B cell (primary cell): ENCODE data around the gene CEACAM21. TPM values are rescaled to one million over a fixed set of nuclear protein-coding genes. Genes with fewer than 3 reads are reported as not detected.

Experiments
- ATAC-seq: fragments of 200-7000 bp; cut with Tn5 transposase; one replicate; pipeline ENCODE4 v1.10.0; 2021; ENCODE audit warnings: low read depth, mild to moderate bottlenecking, moderate number of reproducible peaks, moderate library complexity
- CTCF ChIA-PET: fragments of 350-600 bp; sonication (Branson Sonifier 250); formaldehyde crosslinking; loops from one replicate; lab custom pipeline; 2021; ENCODE audit warnings: antibody characterized with exemption, inconsistent platforms; lab: Charles Lee
- POLR2A ChIA-PET: fragments of 350-600 bp; sonication (Branson Sonifier 250); formaldehyde crosslinking; loops from one replicate; lab custom pipeline; 2021; ENCODE audit warnings: antibody characterized with exemption; lab: Charles Lee
- DNase-seq: peaks from one replicate; pipeline ENCODE4 v3.0.0; 2013
- H2AFZ ChIP-seq: 2 replicates; pipeline ENCODE4 v1.6.1; 2012; ENCODE audit warnings: mild to moderate bottlenecking, low read depth, low read length; ENCODE audit not compliant: insufficient read depth, poor library complexity, severe bottlenecking
- H3K27ac ChIP-seq, 2 donors: 1 replicate in 1 of 2; 2 replicates in 1 of 2; pipeline ENCODE4 v1.5.1; 2012 to 2013; ENCODE audit warnings: low read length in 2 of 2, mild to moderate bottlenecking in 2 of 2, moderate library complexity in 1 of 2
- H3K27me3 ChIP-seq, 4 experiments: fragments of 200-600 bp in 1 of 4; sonication (generic) in 1 of 4; replicated peaks in 1 of 4; 1 replicate in 2 of 4; 2 replicates in 2 of 4; pipeline versions ENCODE4 v1.6.1 to v1.7.0; 2013 to 2016; ENCODE audit warnings: low read length in 3 of 4, mild to moderate bottlenecking in 2 of 4, mixed read lengths in 1 of 4, moderate library complexity in 1 of 4; ENCODE audit not compliant: insufficient read depth in 4 of 4, control insufficient read depth in 3 of 4; ENCODE audit errors: control extremely low read depth in 1 of 4
- H3K36me3 ChIP-seq, 2 experiments: replicated peaks in 1 of 2; 1 replicate in 1 of 2; 2 replicates in 1 of 2; pipeline versions ENCODE4 v1.6.1 to v1.7.1; 2013; ENCODE audit warnings: low read length in 1 of 2; ENCODE audit not compliant: insufficient read depth in 2 of 2, control insufficient read depth in 1 of 2; ENCODE audit errors: control extremely low read depth in 1 of 2, extremely low read depth in 1 of 2
- H3K4me1 ChIP-seq, 2 donors: fragments of 200-600 bp in 1 of 2; sonication (generic) in 1 of 2; 1 replicate in 1 of 2; 2 replicates in 1 of 2; pipeline versions ENCODE4 v1.5.1 to v1.6.1; 2013 to 2017; ENCODE audit warnings: low read length in 2 of 2; ENCODE audit not compliant: control insufficient read depth in 2 of 2, insufficient read depth in 2 of 2
- H3K4me2 ChIP-seq: replicated peaks from 2 replicates; pipeline ENCODE3; 2012; ENCODE audit warnings: mild to moderate bottlenecking, low read depth, low read length; ENCODE audit not compliant: poor library complexity, severe bottlenecking
- H3K4me3 ChIP-seq, 5 experiments: fragments of 200-600 bp in 1 of 5; sonication (generic) in 1 of 5; 1 replicate in 3 of 5; 2 replicates in 2 of 5; pipeline versions ENCODE4 v1.5.1 to v1.7.0; 2011 to 2016; ENCODE audit warnings: low read length in 4 of 5, mild to moderate bottlenecking in 4 of 5, low read depth in 2 of 5, control low read depth in 1 of 5, moderate library complexity in 1 of 5; ENCODE audit not compliant: insufficient read depth in 1 of 5; ENCODE audit errors: control extremely low read depth in 1 of 5, extremely low read depth in 1 of 5
- H3K79me2 ChIP-seq: fragments of 200-600 bp; sonication (generic); one replicate; pipeline ENCODE4 v1.6.0; 2016; ENCODE audit warnings: low read length; ENCODE audit not compliant: control insufficient read depth, insufficient read depth
- H3K9ac ChIP-seq: fragments of 200-600 bp; sonication (generic); 2 replicates; pipeline ENCODE4 v1.6.1; 2017; ENCODE audit warnings: mild to moderate bottlenecking, low read length, moderate library complexity
- H3K9me3 ChIP-seq, 3 donors: one replicate each; pipeline versions ENCODE4 v1.6.1 to v1.7.1; 2013; ENCODE audit warnings: low read length in 2 of 3; ENCODE audit not compliant: control insufficient read depth in 2 of 3, insufficient read depth in 1 of 3; ENCODE audit errors: control extremely low read depth in 1 of 3
- H4K20me1 ChIP-seq: 2 replicates; pipeline ENCODE4 v1.6.0; 2012; ENCODE audit warnings: mild to moderate bottlenecking, low read length; ENCODE audit not compliant: insufficient read depth, control insufficient read depth, poor library complexity, severe bottlenecking
- H3K27ac Mint-ChIP-seq: one replicate; pipeline ENCODE4 v1.8.0; 2021; ENCODE audit warnings: mixed read lengths
- H3K27me3 Mint-ChIP-seq: one replicate; pipeline ENCODE4 v1.8.0; 2021; ENCODE audit warnings: mixed read lengths
- H3K4me1 Mint-ChIP-seq: one replicate; pipeline ENCODE4 v1.8.0; 2021; ENCODE audit warnings: mixed read lengths
- H3K4me3 Mint-ChIP-seq: one replicate; pipeline ENCODE4 v1.8.0; 2021; ENCODE audit warnings: mixed read lengths
- H3K9me3 Mint-ChIP-seq: one replicate; pipeline ENCODE4 v1.8.0; 2022; ENCODE audit warnings: mixed read lengths; ENCODE audit not compliant: insufficient read depth
- CTCF ChIP-seq: fragments of 200-600 bp; IDR thresholded peaks from one replicate; pipeline ENCODE4 v1.8.0; 2022; ENCODE audit warnings: antibody characterized with exemption, mild to moderate bottlenecking
- EZH2 ChIP-seq: IDR thresholded peaks from 2 replicates; pipeline ENCODE4 v1.6.1; 2012; ENCODE audit warnings: borderline replicate concordance, low read depth, mild to moderate bottlenecking, moderate library complexity, low read length; ENCODE audit not compliant: insufficient read depth, poor library complexity, severe bottlenecking
- WGBS: methylation state at CpG from one replicate; pipeline ENCODE4 v1.1.5; 2013; ENCODE audit warnings: missing lambda C conversion rate; ENCODE audit not compliant: insufficient coverage; 5-methylcytosine and 5-hydroxymethylcytosine counted together
- intact Hi-C: fragments of 100-400 bp; cut with micrococcal nuclease; formaldehyde crosslinking; loops from one replicate; pipeline ENCODE4 v1.10.0; 2022
- polyA plus RNA-seq: library from polyadenylated mRNA; depleted of rRNA; stranded (reverse); fragments of >200 nt; gene quantifications from 2 replicates; pipeline ENCODE4 v1.2.3, GENCODE V29; 2012
- total RNA-seq, 2 donors: library from RNA; stranded (reverse); fragments of 120-200 nt in 1 of 2; gene quantifications; 1 replicate in 1 of 2; 2 replicates in 1 of 2; pipeline versions ENCODE4 v1.2.3 to v1.2.4, GENCODE V29; 2013 to 2022

Gene CEACAM21
- total and polyA plus RNA-seq, 2 donors (not counting 1 experiment from before 2014, with no cell fraction given): 18.9 to 27.3 TPM

- no peaks in the 10 kb centered on the region for H3K9me3 Mint-ChIP-seq
- peak overlapping the region; percentile 17 for H3K27ac Mint-ChIP-seq
- Histone ChIP-seq H3K4me1 (peaks cover 42 to 44% of the 10 kb centered on the region in 2 donors), H3K4me2 (no peak overlapping the region), H2AFZ (no peak overlapping the region), H3K79me2 (peaks cover 48% of the 10 kb centered on the region), H4K20me1 (no peaks in the 10 kb centered on the region), H3K36me3 (no peaks in the 10 kb centered on the region), H3K9me3 (peaks cover 0 to 15% (median 5%) of the 10 kb centered on the region in 3 donors), H3K27me3 (no peaks in the 10 kb centered on the region), H3K4me3 (no peak overlapping the region), H3K9ac (no peak overlapping the region), H3K27ac (no peak overlapping the region)
- TF ChIP-seq CTCF (no peak), EZH2 (no peak)
- no peaks in the 10 kb centered on the region for H3K27me3 Mint-ChIP-seq
- intact Hi-C loops: no loop called here
- H3K4me3 Mint-ChIP-seq: no peak overlapping the region
- H3K4me1 Mint-ChIP-seq: peaks cover 54% of the 10 kb centered on the region
- no peak for DNase-seq
- no peak for ATAC-seq
- 97% methylated on average over 8 of the region's 11 CpGs for WGBS
- POLR2A ChIA-PET: interaction anchor here (0.6 kb wide), 1 partner anchor 144 kb away, joined by 4 read pairs; no protein-coding TSS in a partner anchor
- CTCF ChIA-PET: interaction anchor here (1.0 to 16.4 kb wide), 7 partner anchors 9 to 111 kb away, joined by 3 to 549 read pairs (median 6); partner anchors contain the start of gene CEACAM21
Observed at GRCh38 chr19:41540041-41540695, 35.8 kb upstream of the CEACAM21 start.

- peak overlapping the region; percentile 40 for H2AFZ ChIP-seq
- WGBS: 41% methylated on average over 7 of the region's 13 CpGs
- peaks cover 0 to 10% (median 5%) of the 10 kb centered on the region in 3 donors for H3K9me3 ChIP-seq
- Mint-ChIP-seq H3K4me1 (peaks cover 55% of the 10 kb centered on the region), H3K4me3 (peak overlapping the region; percentile 66), H3K27ac (peak overlapping the region; percentile 54), H3K9me3 (no peaks in the 10 kb centered on the region), H3K27me3 (no peaks in the 10 kb centered on the region)
- ChIA-PET POLR2A (interaction anchor here (0.6 kb wide), 1 partner anchor 200 kb away, joined by 4 read pairs; no protein-coding TSS in a partner anchor), CTCF (interaction anchor here (0.7 to 16.4 kb wide), 13 partner anchors 10 to 95 kb away, joined by 3 to 549 read pairs (median 5); no protein-coding TSS in a partner anchor)
- peaks cover 43 to 45% of the 10 kb centered on the region in 2 donors for H3K4me1 ChIP-seq
- peak overlapping the region; percentile 30 for H3K4me2 ChIP-seq
- intact Hi-C loops: loop anchor here (1.0 kb wide), 2 partner anchors 21 to 53 kb away; no protein-coding TSS in a partner anchor
- peak overlapping the region in 1 of 5 experiments; percentile 11 for H3K4me3 ChIP-seq
- H3K27ac ChIP-seq: no peak overlapping the region
- no peaks in the 10 kb centered on the region for H4K20me1 ChIP-seq
- DNase-seq (peak; percentile 84), ATAC-seq (peak; percentile 28)
- TF ChIP-seq EZH2 (no peak), CTCF (peak; percentile 88)
- peaks cover 55% of the 10 kb centered on the region for H3K79me2 ChIP-seq
- no peaks in the 10 kb centered on the region for H3K36me3 ChIP-seq
- H3K27me3 ChIP-seq: no peaks in the 10 kb centered on the region
- no peak overlapping the region for H3K9ac ChIP-seq
Observed at GRCh38 chr19:41541990-41542584, 33.9 kb upstream of the CEACAM21 start.
